Vagina (tissue), 2 donors: Measurements from ENCODE around the gene LRRC75B. TPM values are rescaled to one million over a fixed set of nuclear protein-coding genes. Genes with fewer than 3 reads are reported as not detected.

Experiments
- DNase-seq, 2 donors: peaks; one replicate each; pipeline ENCODE4 v3.0.0-alpha.2; 2017; ENCODE audit errors: extremely low spot score in 2 of 2
- H3K27ac ChIP-seq: fragments of 200-600 bp; sonication (generic); one replicate; pipeline ENCODE4 v1.5.1; 2019
- H3K27me3 ChIP-seq: fragments of 200-600 bp; sonication (generic); one replicate; pipeline ENCODE4 v1.5.1; 2019
- H3K36me3 ChIP-seq, 2 donors: fragments of 200-600 bp; sonication (generic); one replicate each; pipeline ENCODE4 v1.5.1; 2017 to 2019
- H3K4me1 ChIP-seq: fragments of 200-600 bp; sonication (generic); one replicate; pipeline ENCODE4 v1.5.1; 2019
- H3K4me3 ChIP-seq, 2 donors: fragments of 200-600 bp; sonication (generic); 1 replicate in 1 of 2; 2 replicates in 1 of 2; pipeline ENCODE4 v1.5.1; 2016 to 2019
- H3K9me3 ChIP-seq: fragments of 200-600 bp; sonication (generic); one replicate; pipeline ENCODE4 v1.5.1; 2019
- CTCF ChIP-seq, 3 experiments: fragments of 450-650 bp in 2 of 3; fragments of 200-600 bp in 1 of 3; sonication (generic) in 1 of 3; IDR thresholded peaks; one replicate each; pipeline ENCODE4 v1.5.1; 2017 to 2019; ENCODE audit warnings: antibody characterized with exemption in 3 of 3, mild to moderate bottlenecking in 2 of 3, moderate library complexity in 2 of 3
- POLR2A ChIP-seq, 2 donors: fragments of 450-650 bp; IDR thresholded peaks; one replicate each; pipeline ENCODE4 v1.6.1; 2017; ENCODE audit warnings: antibody characterized with exemption in 2 of 2, mild to moderate bottlenecking in 2 of 2, moderate library complexity in 2 of 2
- POLR2AphosphoS5 ChIP-seq, 2 donors: sonication (generic); formaldehyde crosslinking; IDR thresholded peaks; one replicate each; pipeline ENCODE4 v1.9.0; 2017; ENCODE audit warnings: antibody characterized with exemption in 2 of 2, mild to moderate bottlenecking in 2 of 2, low read depth in 1 of 2; ENCODE audit not compliant: insufficient read depth in 1 of 2
- intact Hi-C: fragments of 100-400 bp; cut with DNase I; formaldehyde crosslinking; loops from one replicate; pipeline ENCODE4 v1.15.1; 2023
- total RNA-seq: library from RNA; depleted of rRNA; stranded (reverse); fragments of >200 nt; gene quantifications from one replicate; pipeline ENCODE4 v1.2.3, GENCODE V29; 2016

Gene LRRC75B
- total RNA-seq, 1 donor from 2014 or later = 17.9 TPM

DNA sequence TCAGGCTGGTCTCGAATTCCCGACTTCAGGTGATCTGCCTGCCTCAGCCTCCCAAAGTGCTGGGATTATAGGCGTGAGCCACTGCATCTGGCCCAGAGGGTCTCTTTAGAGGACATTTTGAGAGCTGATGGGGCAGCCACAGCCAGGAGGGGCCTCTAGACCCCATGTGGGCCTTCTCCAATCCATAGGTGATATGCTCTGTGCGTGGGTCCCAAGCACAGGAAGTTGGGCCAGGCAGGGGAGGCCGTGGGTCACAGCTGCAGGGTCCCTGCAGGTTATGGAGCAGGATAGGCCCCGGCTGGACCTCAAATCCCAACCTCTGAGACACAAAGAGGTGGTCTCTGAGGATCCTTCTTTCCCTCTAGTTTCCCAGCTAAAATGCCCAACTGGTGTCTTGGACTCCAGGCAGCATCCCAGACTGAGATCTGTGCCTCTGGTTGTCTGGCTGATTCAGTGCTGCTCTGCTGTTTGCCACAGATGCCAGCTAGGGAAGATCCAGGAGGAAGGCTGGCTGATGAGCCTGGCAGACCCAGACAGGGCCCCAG lies 1.5 kb downstream of the LRRC75B start:
- no peak overlapping the region for H3K4me3 ChIP-seq
- intact Hi-C loops = no loop called here
- peaks cover 10% of the 10 kb centered on the region for H3K4me1 ChIP-seq
- no peak overlapping the region for H3K27ac ChIP-seq
- TF ChIP-seq POLR2AphosphoS5 (IDR thresholded peaks at IDR 0.05; ENCODE audit: insufficient read depth in 1 of 2, low read depth in 1 of 2) (no peak), POLR2A (IDR thresholded peaks at IDR 0.05) (no peak), CTCF (IDR thresholded peaks at IDR 0.05) (no peak)
- DNase-seq = no peak
- no peaks in the 10 kb centered on the region for H3K9me3 ChIP-seq
- H3K27me3 ChIP-seq = no peaks in the 10 kb centered on the region
- peaks cover 0 to 11% of the 10 kb centered on the region in 2 donors for H3K36me3 ChIP-seq

GRCh38 chr22:24590596-24591173 lies 2.2 kb downstream of the LRRC75B start:
- Histone ChIP-seq H3K36me3 (peaks cover 0 to 18% of the 10 kb centered on the region in 2 donors), H3K4me3 (no peak overlapping the region), H3K9me3 (no peaks in the 10 kb centered on the region), H3K27ac (no peak overlapping the region), H3K4me1 (peaks cover 10% of the 10 kb centered on the region), H3K27me3 (no peaks in the 10 kb centered on the region)
- no peak for DNase-seq
- no peak for TF ChIP-seq POLR2A (IDR thresholded peaks at IDR 0.05)
- TF ChIP-seq CTCF (IDR thresholded peaks at IDR 0.05) = no peak
- TF ChIP-seq POLR2AphosphoS5 (IDR thresholded peaks at IDR 0.05; ENCODE audit: insufficient read depth in 1 of 2, low read depth in 1 of 2) = no peak
- intact Hi-C loops = no loop called here

GRCh38 chr22:24589518-24590030 lies 3.3 kb downstream of the LRRC75B start:
- TF ChIP-seq POLR2AphosphoS5 (IDR thresholded peaks at IDR 0.05; ENCODE audit: insufficient read depth in 1 of 2, low read depth in 1 of 2) = no peak
- no peak for TF ChIP-seq POLR2A (IDR thresholded peaks at IDR 0.05)
- no peak for TF ChIP-seq CTCF (IDR thresholded peaks at IDR 0.05)
- Histone ChIP-seq H3K27me3 (no peaks in the 10 kb centered on the region), H3K36me3 (peaks cover 0 to 18% of the 10 kb centered on the region in 2 donors), H3K4me1 (peaks cover 10% of the 10 kb centered on the region), H3K9me3 (no peaks in the 10 kb centered on the region), H3K4me3 (no peak overlapping the region), H3K27ac (no peak overlapping the region)
- DNase-seq = no peak
- intact Hi-C loops = no loop called here

GRCh38 chr22:24588757-24589481 lies 4.0 kb downstream of the LRRC75B start:
- intact Hi-C loops = no loop called here
- TF ChIP-seq POLR2AphosphoS5 (IDR thresholded peaks at IDR 0.05; ENCODE audit: insufficient read depth in 1 of 2, low read depth in 1 of 2) = no peak
- no peak for TF ChIP-seq POLR2A (IDR thresholded peaks at IDR 0.05)
- TF ChIP-seq CTCF (IDR thresholded peaks at IDR 0.05) = no peak
- H3K36me3 ChIP-seq = peaks cover 0 to 18% of the 10 kb centered on the region in 2 donors
- no peaks in the 10 kb centered on the region for H3K9me3 ChIP-seq
- no peak overlapping the region for H3K4me3 ChIP-seq
- H3K27ac ChIP-seq = no peak overlapping the region
- DNase-seq = no peak
- H3K27me3 ChIP-seq = no peaks in the 10 kb centered on the region
- peaks cover 11% of the 10 kb centered on the region for H3K4me1 ChIP-seq
